ENCODE data around the gene TTLL8.

DNA sequence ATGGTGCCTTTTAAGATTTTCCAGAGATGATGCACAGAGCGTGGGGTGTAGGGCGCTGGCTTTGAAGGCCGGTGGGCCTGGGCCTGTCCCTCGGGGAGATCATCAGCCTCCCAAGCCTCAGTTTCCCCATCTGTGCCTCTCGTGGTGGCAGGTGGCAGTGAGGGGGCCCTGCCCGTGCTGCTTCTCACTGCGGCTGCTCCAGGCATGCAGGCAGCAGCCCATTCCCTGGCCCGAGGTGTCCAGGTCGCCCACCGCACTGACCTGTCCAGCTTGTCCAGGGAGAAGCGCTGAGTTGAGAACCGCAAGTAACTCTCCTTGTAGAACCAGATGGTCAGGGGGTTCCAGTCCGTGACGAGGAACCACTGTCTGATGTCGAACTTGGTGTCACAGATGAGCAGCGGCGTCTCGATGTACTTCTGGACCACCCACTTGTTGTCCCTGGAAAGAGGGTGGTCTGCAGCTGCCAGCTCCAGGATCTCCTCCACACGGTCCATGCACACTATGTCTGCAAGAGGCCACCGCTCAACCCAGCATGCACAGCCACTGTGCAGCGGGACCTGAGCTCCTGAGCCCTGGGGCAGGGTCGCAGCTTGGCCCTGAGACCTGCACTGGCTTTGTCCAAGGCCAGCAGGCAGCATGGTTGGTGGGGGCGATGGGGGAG is 25.0 kb downstream of the TTLL8 start:
- TF ChIP-seq, protein P1, sequence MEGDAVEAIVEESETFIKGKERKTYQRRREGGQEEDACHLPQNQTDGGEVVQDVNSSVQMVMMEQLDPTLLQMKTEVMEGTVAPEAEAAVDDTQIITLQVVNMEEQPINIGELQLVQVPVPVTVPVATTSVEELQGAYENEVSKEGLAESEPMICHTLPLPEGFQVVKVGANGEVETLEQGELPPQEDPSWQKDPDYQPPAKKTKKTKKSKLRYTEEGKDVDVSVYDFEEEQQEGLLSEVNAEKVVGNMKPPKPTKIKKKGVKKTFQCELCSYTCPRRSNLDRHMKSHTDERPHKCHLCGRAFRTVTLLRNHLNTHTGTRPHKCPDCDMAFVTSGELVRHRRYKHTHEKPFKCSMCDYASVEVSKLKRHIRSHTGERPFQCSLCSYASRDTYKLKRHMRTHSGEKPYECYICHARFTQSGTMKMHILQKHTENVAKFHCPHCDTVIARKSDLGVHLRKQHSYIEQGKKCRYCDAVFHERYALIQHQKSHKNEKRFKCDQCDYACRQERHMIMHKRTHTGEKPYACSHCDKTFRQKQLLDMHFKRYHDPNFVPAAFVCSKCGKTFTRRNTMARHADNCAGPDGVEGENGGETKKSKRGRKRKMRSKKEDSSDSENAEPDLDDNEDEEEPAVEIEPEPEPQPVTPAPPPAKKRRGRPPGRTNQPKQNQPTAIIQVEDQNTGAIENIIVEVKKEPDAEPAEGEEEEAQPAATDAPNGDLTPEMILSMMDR (IDR thresholded peaks at IDR 0.05) = no peak
- no peak for TF ChIP-seq POLR2A (IDR thresholded peaks at IDR 0.05)
